ENCODE results near the gene APBB2. TPM values are rescaled to one million over a fixed set of nuclear protein-coding genes. Genes with fewer than 3 reads are reported as not detected.

Gene APBB2
- total RNA-seq, 2 donors from 2014 or later, result 134 to 137 TPM

DNA sequence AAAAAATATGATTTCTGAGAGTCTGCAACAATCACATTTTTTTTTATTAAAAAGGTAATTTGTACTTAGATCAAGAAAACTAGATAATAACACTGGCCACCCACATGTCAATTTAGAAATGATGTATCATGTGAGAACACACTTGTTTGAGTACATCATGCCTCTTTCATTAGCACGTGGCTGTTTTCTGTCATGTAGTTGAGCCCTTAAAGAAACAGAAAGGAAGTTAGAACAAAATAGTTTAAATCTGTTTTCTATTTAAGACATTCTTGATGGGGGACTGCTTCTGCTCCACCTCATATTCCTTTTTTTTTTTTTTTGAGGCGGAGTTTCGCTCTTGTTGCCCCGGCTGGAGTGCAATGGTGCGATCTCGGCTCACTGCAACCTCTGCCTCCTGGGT is 257.1 kb downstream of the APBB2 start:
- TF ChIP-seq, protein P1, sequence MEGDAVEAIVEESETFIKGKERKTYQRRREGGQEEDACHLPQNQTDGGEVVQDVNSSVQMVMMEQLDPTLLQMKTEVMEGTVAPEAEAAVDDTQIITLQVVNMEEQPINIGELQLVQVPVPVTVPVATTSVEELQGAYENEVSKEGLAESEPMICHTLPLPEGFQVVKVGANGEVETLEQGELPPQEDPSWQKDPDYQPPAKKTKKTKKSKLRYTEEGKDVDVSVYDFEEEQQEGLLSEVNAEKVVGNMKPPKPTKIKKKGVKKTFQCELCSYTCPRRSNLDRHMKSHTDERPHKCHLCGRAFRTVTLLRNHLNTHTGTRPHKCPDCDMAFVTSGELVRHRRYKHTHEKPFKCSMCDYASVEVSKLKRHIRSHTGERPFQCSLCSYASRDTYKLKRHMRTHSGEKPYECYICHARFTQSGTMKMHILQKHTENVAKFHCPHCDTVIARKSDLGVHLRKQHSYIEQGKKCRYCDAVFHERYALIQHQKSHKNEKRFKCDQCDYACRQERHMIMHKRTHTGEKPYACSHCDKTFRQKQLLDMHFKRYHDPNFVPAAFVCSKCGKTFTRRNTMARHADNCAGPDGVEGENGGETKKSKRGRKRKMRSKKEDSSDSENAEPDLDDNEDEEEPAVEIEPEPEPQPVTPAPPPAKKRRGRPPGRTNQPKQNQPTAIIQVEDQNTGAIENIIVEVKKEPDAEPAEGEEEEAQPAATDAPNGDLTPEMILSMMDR (IDR thresholded peaks at IDR 0.05), result no peak
- H3K27me3 ChIP-seq (replicated peaks; ENCODE audit: insufficient read depth), result no peaks in the 10 kb centered on the region
- DNase-seq (ENCODE audit: low spot score), result no peak
- no peak for ATAC-seq (ENCODE audit: insufficient number of reproducible peaks, low FRiP score, low read depth)
- no peaks in the 10 kb centered on the region for H3K9me3 ChIP-seq
- H3K36me3 ChIP-seq, result no peaks in the 10 kb centered on the region
- H3K4me1 ChIP-seq (ENCODE audit: control insufficient read depth in 1 of 2, low read depth in 2 of 2), result peaks cover 42 to 70% of the 10 kb centered on the region in 2 donors
- H3K4me3 ChIP-seq, result no peak overlapping the region
- peak overlapping the region; percentile 13 to 98 for H3K27ac ChIP-seq

DNA sequence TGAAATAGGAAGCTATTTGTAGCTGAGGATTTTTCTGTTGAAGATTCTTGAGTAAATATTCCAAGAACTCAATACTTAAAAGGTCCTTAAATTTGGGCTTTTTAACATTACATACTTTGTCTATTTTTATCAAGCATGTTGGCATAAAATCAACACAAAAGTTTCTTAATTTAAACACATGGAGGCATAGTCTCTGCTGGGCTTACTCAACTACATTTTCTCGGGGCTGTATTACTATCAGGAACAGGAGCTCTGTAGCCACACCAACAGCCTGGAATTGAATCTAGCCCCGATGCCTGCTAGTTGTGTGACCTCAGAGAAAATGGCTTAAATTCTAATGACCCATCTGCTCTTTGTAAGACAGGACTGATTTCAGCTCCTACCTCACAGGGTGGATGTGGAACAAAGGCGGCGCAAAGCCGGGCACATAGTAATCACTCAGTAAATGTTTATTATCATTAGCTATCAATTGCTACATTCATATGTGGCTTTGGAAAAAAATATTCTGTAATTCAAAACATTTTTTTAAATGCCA is 257.6 kb downstream of the APBB2 start:
- TF ChIP-seq, protein P1 (IDR thresholded peaks at IDR 0.05), result no peak
- ATAC-seq (ENCODE audit: insufficient number of reproducible peaks, low FRiP score, low read depth) (peak; percentile 8), DNase-seq (ENCODE audit: low spot score) (no peak)
- Histone ChIP-seq H3K27ac (peak overlapping the region; percentile 13 to 98), H3K27me3 (replicated peaks; ENCODE audit: insufficient read depth) (no peaks in the 10 kb centered on the region), H3K9me3 (no peaks in the 10 kb centered on the region), H3K4me3 (peak overlapping the region; percentile 2), H3K36me3 (no peaks in the 10 kb centered on the region), H3K4me1 (ENCODE audit: control insufficient read depth in 1 of 2, low read depth in 2 of 2) (peaks cover 39 to 65% of the 10 kb centered on the region in 2 donors)

DNA sequence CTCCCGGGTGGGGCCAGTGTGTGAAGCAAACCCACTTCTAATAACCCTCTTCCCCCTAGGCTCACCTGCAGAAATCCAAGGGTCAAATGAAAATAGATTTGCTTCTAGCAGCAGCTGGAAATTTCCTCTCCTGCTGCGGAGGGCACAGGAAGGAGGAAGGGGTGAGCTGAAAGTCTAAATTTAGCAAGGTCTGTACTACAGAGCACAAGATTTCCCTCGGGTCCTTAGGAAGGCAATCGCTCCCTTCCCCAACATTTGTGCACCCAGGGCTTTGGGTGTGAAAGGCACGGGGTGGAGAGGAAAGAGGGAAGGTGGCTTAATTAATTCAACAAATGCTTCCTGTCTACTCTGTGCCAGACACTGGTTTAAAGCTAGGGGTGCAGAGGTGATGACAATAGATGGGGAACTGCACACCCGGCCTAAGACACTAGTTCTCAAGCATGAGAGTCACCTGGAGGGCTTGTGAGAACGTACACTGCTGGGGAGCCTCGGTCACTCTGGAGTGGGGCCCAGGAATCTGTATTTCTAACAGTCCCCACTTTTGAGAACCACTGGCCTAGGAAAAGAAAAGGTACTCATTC is 260.2 kb downstream of the APBB2 start:
- H3K36me3 ChIP-seq, result no peaks in the 10 kb centered on the region
- ATAC-seq (ENCODE audit: insufficient number of reproducible peaks, low FRiP score, low read depth), result peak; percentile 68
- peak overlapping the region; percentile 23 for H3K4me3 ChIP-seq
- no peaks in the 10 kb centered on the region for H3K9me3 ChIP-seq
- H3K27ac ChIP-seq, result peak overlapping the region; percentile 93 to 98
- no peaks in the 10 kb centered on the region for H3K27me3 ChIP-seq (replicated peaks; ENCODE audit: insufficient read depth)
- DNase-seq (ENCODE audit: low spot score), result no peak
- TF ChIP-seq, protein P1 (IDR thresholded peaks at IDR 0.05), result no peak
- H3K4me1 ChIP-seq (ENCODE audit: control insufficient read depth in 1 of 2, low read depth in 2 of 2), result peaks cover 41 to 68% of the 10 kb centered on the region in 2 donors

DNA sequence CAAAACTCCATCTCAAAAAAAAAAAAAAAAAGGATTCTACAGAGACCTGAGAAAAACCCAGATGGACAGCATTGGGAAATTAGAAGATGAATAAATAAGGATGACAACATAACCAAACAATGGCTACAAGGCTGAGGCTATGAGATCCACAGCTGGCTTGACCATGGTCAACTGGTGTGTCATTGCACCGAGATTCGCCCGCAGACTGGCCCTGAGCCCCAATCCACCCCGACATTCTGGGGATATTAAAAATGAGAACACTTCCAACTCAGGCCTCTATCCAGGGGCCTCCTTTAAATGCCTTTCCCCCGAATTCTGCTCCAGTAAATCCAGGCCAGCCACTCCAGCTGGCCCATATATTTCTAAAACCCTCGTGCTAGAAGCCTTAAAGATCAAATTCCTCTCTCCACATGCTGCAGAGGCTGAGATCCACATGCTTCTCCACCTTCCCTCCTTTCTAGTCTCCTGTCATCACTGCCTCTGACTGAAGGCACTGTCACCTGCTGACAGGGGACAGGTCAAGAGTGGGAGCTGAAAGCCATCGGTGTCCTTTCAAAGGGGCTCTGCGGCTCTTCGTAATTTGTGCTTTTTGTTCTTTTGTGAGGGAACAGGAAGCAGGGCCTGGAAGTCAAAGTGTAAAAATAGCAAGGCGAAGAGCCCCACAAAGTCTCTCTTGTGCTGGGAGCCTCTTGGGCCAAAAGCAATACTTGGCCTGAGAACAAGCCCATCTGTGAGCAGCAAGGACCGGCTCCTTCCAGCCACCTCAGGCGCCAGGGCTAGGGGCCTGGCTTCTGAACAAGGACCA is 260.9 kb downstream of the APBB2 start:
- Histone ChIP-seq H3K36me3 (no peaks in the 10 kb centered on the region), H3K4me3 (peak overlapping the region; percentile 23), H3K9me3 (no peaks in the 10 kb centered on the region), H3K27me3 (replicated peaks; ENCODE audit: insufficient read depth) (no peaks in the 10 kb centered on the region), H3K4me1 (ENCODE audit: control insufficient read depth in 1 of 2, low read depth in 2 of 2) (peaks cover 41 to 74% of the 10 kb centered on the region in 2 donors), H3K27ac (peak overlapping the region; percentile 93 to 98)
- DNase-seq (ENCODE audit: low spot score) (no peak), ATAC-seq (ENCODE audit: insufficient number of reproducible peaks, low FRiP score, low read depth) (peak; percentile 38)
- TF ChIP-seq, protein P1 (IDR thresholded peaks at IDR 0.05), result no peak

DNA sequence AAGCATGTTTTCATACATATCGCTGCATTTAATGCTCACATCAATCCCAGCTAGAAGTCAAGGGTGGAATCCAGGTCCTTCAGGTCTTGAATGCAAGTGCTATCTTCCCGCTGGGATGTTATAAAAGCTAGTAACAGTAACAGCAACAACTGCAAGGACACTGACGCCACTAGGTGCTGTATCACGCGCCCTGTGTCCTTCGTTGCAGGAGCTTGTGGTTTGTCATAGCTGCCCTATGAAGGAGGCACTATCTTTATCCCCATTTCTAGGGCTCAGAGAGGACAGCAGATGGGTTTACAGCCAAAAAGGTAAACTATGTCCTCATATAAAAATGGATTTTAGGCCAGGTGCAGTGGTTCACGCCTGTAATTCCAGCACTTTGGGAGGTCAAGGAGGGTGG is 261.7 kb downstream of the APBB2 start:
- no peak overlapping the region for H3K4me3 ChIP-seq
- no peak for DNase-seq (ENCODE audit: low spot score)

More for the DNA sequence above, 261.7 kb downstream of the APBB2 start:
- TF ChIP-seq, protein P1 (IDR thresholded peaks at IDR 0.05), result no peak
- no peaks in the 10 kb centered on the region for H3K36me3 ChIP-seq
- H3K27ac ChIP-seq, result peak overlapping the region; percentile 93 to 98
- H3K27me3 ChIP-seq (replicated peaks; ENCODE audit: insufficient read depth), result no peaks in the 10 kb centered on the region
- no peak for ATAC-seq (ENCODE audit: insufficient number of reproducible peaks, low FRiP score, low read depth)
- H3K4me1 ChIP-seq (ENCODE audit: control insufficient read depth in 1 of 2, low read depth in 2 of 2), result peaks cover 46 to 77% of the 10 kb centered on the region in 2 donors
- H3K9me3 ChIP-seq, result no peaks in the 10 kb centered on the region
